Keratinocyte (primary cell): ENCODE data around the gene IRAK3.

Experiments used
- EZH2 ChIP-seq: IDR thresholded peaks from one replicate; pipeline ENCODE4 v1.6.1; 2012; ENCODE audit warnings: inconsistent platforms, mild to moderate bottlenecking, low read length, moderate library complexity
- TF ChIP-seq, protein P1 (sequence below), 3 experiments: IDR thresholded peaks in 1 of 3; conservative IDR thresholded peaks in 1 of 3; optimal IDR thresholded peaks in 1 of 3; 2 replicates in 2 of 3; 3 replicates in 1 of 3; pipeline versions ENCODE3 to v1.5.1; 2011; ENCODE audit warnings: low read length in 3 of 3, mild to moderate bottlenecking in 3 of 3, moderate library complexity in 2 of 3, control low read depth in 1 of 3, inconsistent platforms in 1 of 3; ENCODE audit not compliant: insufficient read depth in 2 of 3; ENCODE audit errors: extremely low read depth in 1 of 3

DNA sequence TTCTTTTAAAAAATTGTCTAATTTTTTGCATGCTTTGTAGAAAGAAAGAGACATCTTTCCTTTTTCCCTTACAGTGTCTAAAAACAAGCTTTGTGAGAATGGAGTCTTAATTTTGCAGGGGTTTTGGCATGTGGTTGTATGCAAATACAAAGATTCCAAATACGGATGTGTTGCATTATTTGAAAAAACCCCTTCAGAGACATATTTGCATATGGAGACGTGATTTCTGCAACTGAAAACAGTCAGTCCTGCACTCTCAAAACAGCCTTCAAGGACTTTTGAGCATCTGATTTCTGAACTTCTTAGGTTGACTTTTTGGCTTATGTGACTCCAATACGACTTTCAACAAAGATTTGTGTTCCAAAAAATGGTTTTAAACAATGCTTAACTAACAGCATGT, 7.8 kb downstream of the IRAK3 start:
- TF ChIP-seq, protein P1, sequence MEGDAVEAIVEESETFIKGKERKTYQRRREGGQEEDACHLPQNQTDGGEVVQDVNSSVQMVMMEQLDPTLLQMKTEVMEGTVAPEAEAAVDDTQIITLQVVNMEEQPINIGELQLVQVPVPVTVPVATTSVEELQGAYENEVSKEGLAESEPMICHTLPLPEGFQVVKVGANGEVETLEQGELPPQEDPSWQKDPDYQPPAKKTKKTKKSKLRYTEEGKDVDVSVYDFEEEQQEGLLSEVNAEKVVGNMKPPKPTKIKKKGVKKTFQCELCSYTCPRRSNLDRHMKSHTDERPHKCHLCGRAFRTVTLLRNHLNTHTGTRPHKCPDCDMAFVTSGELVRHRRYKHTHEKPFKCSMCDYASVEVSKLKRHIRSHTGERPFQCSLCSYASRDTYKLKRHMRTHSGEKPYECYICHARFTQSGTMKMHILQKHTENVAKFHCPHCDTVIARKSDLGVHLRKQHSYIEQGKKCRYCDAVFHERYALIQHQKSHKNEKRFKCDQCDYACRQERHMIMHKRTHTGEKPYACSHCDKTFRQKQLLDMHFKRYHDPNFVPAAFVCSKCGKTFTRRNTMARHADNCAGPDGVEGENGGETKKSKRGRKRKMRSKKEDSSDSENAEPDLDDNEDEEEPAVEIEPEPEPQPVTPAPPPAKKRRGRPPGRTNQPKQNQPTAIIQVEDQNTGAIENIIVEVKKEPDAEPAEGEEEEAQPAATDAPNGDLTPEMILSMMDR (optimal IDR thresholded peaks at IDR 0.05 in 1 of 3, IDR thresholded peaks at IDR 0.05 in 1 of 3, conservative IDR thresholded peaks at IDR 0.05 in 1 of 3; ENCODE audit: extremely low read depth in 1 of 3, insufficient read depth in 2 of 3, low read length in 3 of 3), result no peak
- TF ChIP-seq EZH2, result no peak
